OCI-LY7 (cell line): Measurements from ENCODE around the gene ZNF777.

Experiments
- CTCF ChIP-seq: fragments of 200-600 bp; sonication (generic); conservative IDR thresholded peaks from 2 replicates; pipeline ENCODE4 v1.5.1; 2014; ENCODE audit warnings: mild to moderate bottlenecking, antibody characterized with exemption, low read length, moderate library complexity, mixed read lengths
- EZH2phosphoT487 ChIP-seq: fragments of 200-600 bp; sonication (generic); IDR thresholded peaks from 2 replicates; pipeline ENCODE4 v1.6.1; 2018; ENCODE audit warnings: low read depth, borderline replicate concordance, mild to moderate bottlenecking, mixed run types, antibody characterized with exemption, low read length, moderate library complexity, mixed read lengths

GRCh38 chr7:149427893-149428292 is 33.0 kb downstream of the ZNF777 start:
- TF ChIP-seq CTCF: no peak
- TF ChIP-seq EZH2phosphoT487: no peak
